ENCODE measurements around the gene UBR3.

Gene UBR3

DNA sequence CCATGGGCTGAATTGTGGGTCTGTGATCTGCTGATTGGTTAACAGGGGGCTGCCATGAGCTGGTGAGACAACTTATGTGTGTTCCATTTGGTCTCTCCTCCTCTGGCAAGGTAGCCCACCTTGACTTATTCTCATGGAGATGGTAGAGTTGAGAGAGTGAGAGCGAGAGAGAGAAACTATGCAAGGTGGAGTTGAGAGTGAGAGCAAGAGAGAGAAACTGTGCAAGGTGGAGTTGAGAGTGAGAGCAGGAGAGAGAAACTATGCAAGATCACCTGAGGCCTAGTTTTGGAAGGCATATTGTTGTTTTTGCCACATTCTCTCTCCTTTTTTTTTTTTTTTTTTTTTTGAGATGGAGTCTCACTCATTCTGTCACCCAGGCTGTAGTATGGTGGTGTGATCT, 155.7 kb downstream of the UBR3 start:
- no peak overlapping the region for H3K4me3 ChIP-seq (ENCODE audit: low read depth, low read length)
- TF ChIP-seq, protein P1, sequence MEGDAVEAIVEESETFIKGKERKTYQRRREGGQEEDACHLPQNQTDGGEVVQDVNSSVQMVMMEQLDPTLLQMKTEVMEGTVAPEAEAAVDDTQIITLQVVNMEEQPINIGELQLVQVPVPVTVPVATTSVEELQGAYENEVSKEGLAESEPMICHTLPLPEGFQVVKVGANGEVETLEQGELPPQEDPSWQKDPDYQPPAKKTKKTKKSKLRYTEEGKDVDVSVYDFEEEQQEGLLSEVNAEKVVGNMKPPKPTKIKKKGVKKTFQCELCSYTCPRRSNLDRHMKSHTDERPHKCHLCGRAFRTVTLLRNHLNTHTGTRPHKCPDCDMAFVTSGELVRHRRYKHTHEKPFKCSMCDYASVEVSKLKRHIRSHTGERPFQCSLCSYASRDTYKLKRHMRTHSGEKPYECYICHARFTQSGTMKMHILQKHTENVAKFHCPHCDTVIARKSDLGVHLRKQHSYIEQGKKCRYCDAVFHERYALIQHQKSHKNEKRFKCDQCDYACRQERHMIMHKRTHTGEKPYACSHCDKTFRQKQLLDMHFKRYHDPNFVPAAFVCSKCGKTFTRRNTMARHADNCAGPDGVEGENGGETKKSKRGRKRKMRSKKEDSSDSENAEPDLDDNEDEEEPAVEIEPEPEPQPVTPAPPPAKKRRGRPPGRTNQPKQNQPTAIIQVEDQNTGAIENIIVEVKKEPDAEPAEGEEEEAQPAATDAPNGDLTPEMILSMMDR (IDR thresholded peaks at IDR 0.05; ENCODE audit: insufficient read depth, low read depth, low read length, missing control alignments): no peak

GRCh38 chr2:169983506-169983905, 156.3 kb downstream of the UBR3 start:
- no peak for DNase-seq (ENCODE audit: low read depth)
- TF ChIP-seq, protein P1 (IDR thresholded peaks at IDR 0.05; ENCODE audit: insufficient read depth, low read depth, low read length, missing control alignments): no peak
- no peak overlapping the region for H3K4me3 ChIP-seq (ENCODE audit: low read depth, low read length)

More for the DNA sequence above, 155.7 kb downstream of the UBR3 start:
- peak; percentile 27 for DNase-seq (ENCODE audit: low read depth)

DNA sequence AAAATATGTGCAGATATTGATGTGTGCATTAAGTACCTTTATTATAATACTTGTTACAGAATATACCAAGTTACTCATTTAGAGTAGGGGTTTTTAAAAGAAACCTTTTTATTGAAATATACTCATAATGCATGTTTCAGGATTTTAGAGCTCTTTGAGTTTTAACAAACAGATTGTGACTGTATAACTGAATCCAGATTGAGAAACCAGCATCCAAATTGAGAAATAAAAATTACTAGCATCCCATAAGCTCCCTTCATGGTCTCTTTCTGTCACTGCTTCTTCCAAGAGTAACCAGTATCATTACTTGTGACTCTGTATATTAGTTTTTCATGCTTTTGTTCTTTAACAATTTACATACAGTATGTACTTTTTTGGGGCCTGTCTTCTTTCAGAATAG, 156.9 kb downstream of the UBR3 start:
- H3K4me3 ChIP-seq (ENCODE audit: low read depth, low read length): no peak overlapping the region
- TF ChIP-seq, protein P1 (IDR thresholded peaks at IDR 0.05; ENCODE audit: insufficient read depth, low read depth, low read length, missing control alignments): no peak
- DNase-seq (ENCODE audit: low read depth): no peak

- H3K4me3 ChIP-seq (ENCODE audit: low read depth, low read length): no peak overlapping the region
Measured at GRCh38 chr2:169994752-169995151, 167.5 kb downstream of the UBR3 start.

GRCh38 chr2:169997140-169997887, 170.1 kb downstream of the UBR3 start:
- no peak overlapping the region for H3K4me3 ChIP-seq (ENCODE audit: low read depth, low read length)
- DNase-seq (ENCODE audit: low read depth): no peak
- TF ChIP-seq, protein P1 (IDR thresholded peaks at IDR 0.05; ENCODE audit: insufficient read depth, low read depth, low read length, missing control alignments): no peak

More at GRCh38 chr2:169994752-169995151, 167.5 kb downstream of the UBR3 start:
- no peak for DNase-seq (ENCODE audit: low read depth)
- TF ChIP-seq, protein P1 (IDR thresholded peaks at IDR 0.05; ENCODE audit: insufficient read depth, low read depth, low read length, missing control alignments): no peak

GRCh38 chr2:169999054-169999453, 171.8 kb downstream of the UBR3 start:
- no peak for DNase-seq (ENCODE audit: low read depth)
- TF ChIP-seq, protein P1 (IDR thresholded peaks at IDR 0.05; ENCODE audit: insufficient read depth, low read depth, low read length, missing control alignments): no peak
- no peak overlapping the region for H3K4me3 ChIP-seq (ENCODE audit: low read depth, low read length)

- no peak overlapping the region for H3K4me3 ChIP-seq (ENCODE audit: low read depth, low read length)
- no peak for DNase-seq (ENCODE audit: low read depth)
- TF ChIP-seq, protein P1 (IDR thresholded peaks at IDR 0.05; ENCODE audit: insufficient read depth, low read depth, low read length, missing control alignments): no peak
Measured at GRCh38 chr2:170002096-170002495, 174.8 kb downstream of the UBR3 start.
